Smooth muscle cell (in vitro differentiated cells): ENCODE measurements around the gene GGTLC1. TPM values are rescaled to one million over a fixed set of nuclear protein-coding genes. Genes with fewer than 3 reads are reported as not detected.
A peak's percentile ranks its signal among the peaks of the same experiment; 100 is the strongest.

ENCODE experiments used
- DNase-seq: peaks from one replicate; lab custom pipeline; 2025; ENCODE audit not compliant: unreplicated experiment; lab: John Stamatoyannopoulos, UW
- H2AFZ ChIP-seq: fragments of 200-600 bp; sonication (generic); 2 replicates; pipeline ENCODE4 v1.6.0; 2016; ENCODE audit warnings: antibody characterized with exemption, low read depth, mild to moderate bottlenecking
- H3F3A ChIP-seq: fragments of 200-600 bp; sonication (generic); 2 replicates; pipeline ENCODE4 v1.6.0; 2017; ENCODE audit warnings: antibody characterized with exemption, low read depth
- H3K27ac ChIP-seq: fragments of 200-600 bp; sonication (generic); 2 replicates; pipeline ENCODE4 v1.5.1; 2016; ENCODE audit warnings: low read depth, mild to moderate bottlenecking
- H3K27me3 ChIP-seq: fragments of 200-600 bp; sonication (generic); 2 replicates; pipeline ENCODE4 v1.6.1; 2016; ENCODE audit warnings: low read depth, mild to moderate bottlenecking
- H3K36me3 ChIP-seq: fragments of 200-600 bp; sonication (generic); 2 replicates; pipeline ENCODE4 v1.5.1; 2016; ENCODE audit warnings: low read depth
- H3K4me1 ChIP-seq: fragments of 200-600 bp; sonication (generic); 2 replicates; pipeline ENCODE4 v1.5.1; 2016; ENCODE audit warnings: low read depth
- H3K4me2 ChIP-seq: fragments of 200-600 bp; sonication (generic); 2 replicates; pipeline ENCODE4 v1.6.0; 2016; ENCODE audit warnings: mild to moderate bottlenecking
- H3K4me3 ChIP-seq: fragments of 200-600 bp; sonication (generic); 2 replicates; pipeline ENCODE4 v1.5.1; 2016; ENCODE audit warnings: mild to moderate bottlenecking
- H3K79me2 ChIP-seq: fragments of 200-600 bp; sonication (generic); 2 replicates; pipeline ENCODE4 v1.6.0; 2016; ENCODE audit warnings: low read depth, mild to moderate bottlenecking
- H3K9ac ChIP-seq: fragments of 200-600 bp; sonication (generic); 2 replicates; pipeline ENCODE4 v1.6.0; 2016; ENCODE audit warnings: low read depth
- H3K9me3 ChIP-seq: fragments of 200-600 bp; sonication (generic); replicated peaks from 2 replicates; pipeline ENCODE4 v1.5.1; 2016; ENCODE audit warnings: low read depth
- H4K20me1 ChIP-seq: fragments of 200-600 bp; sonication (generic); 2 replicates; pipeline ENCODE4 v1.6.0; 2016; ENCODE audit warnings: low read depth
- CTCF ChIP-seq: fragments of 200-600 bp; sonication (generic); IDR thresholded peaks from 2 replicates; pipeline ENCODE4 v1.5.1; 2017; ENCODE audit warnings: borderline replicate concordance, mild to moderate bottlenecking, antibody characterized with exemption; ENCODE audit not compliant: insufficient read depth, poor library complexity, severe bottlenecking
- WGBS: methylation state at CpG from one replicate; pipeline ENCODE4 v1.1.7; 2016; ENCODE audit warnings: low lambda C conversion rate; 5-methylcytosine and 5-hydroxymethylcytosine counted together
- polyA plus RNA-seq: library from polyadenylated mRNA; unstranded; fragments of >200 nt; fragmentation: Nextera tagmentation; extraction: Ambion mirVana; gene quantifications from 2 replicates; pipeline ENCODE4 v1.2.1, GENCODE V29; 2016
- total RNA-seq: library from RNA; depleted of rRNA; stranded (reverse); fragments of >200 nt; gene quantifications from 2 replicates; pipeline ENCODE4 v1.2.3, GENCODE V29; 2014

GGTLC1 gene
- total and polyA plus RNA-seq, 2 experiments from 2014 or later = not detected

- Histone ChIP-seq H4K20me1 (no peaks in the 10 kb centered on the region), H3K4me1 (no peaks in the 10 kb centered on the region), H3K4me2 (no peak overlapping the region), H3K27me3 (peaks cover 7% of the 10 kb centered on the region), H3K36me3 (no peaks in the 10 kb centered on the region), H3K27ac (no peak overlapping the region), H3K4me3 (no peak overlapping the region), H3K9me3 (no peaks in the 10 kb centered on the region), H3K79me2 (no peaks in the 10 kb centered on the region), H2AFZ (no peak overlapping the region), H3K9ac (no peak overlapping the region), H3F3A (no peaks in the 10 kb centered on the region)
- no peak for DNase-seq
- no peak for TF ChIP-seq CTCF
Observed at GRCh38 chr20:23939641-23940040, 48.9 kb downstream of the GGTLC1 start.

GRCh38 chr20:23939063-23939462 is 49.5 kb downstream of the GGTLC1 start:
- H3K27ac ChIP-seq = no peak overlapping the region
- H3F3A ChIP-seq = no peaks in the 10 kb centered on the region
- no peak for TF ChIP-seq CTCF
- H3K27me3 ChIP-seq = peaks cover 7% of the 10 kb centered on the region
- H4K20me1 ChIP-seq = no peaks in the 10 kb centered on the region
- WGBS = 75% methylated on average over 2 of the region's 2 CpGs
- no peak overlapping the region for H3K4me2 ChIP-seq
- DNase-seq = no peak
- no peak overlapping the region for H2AFZ ChIP-seq
- no peaks in the 10 kb centered on the region for H3K79me2 ChIP-seq
- no peak overlapping the region for H3K9ac ChIP-seq
- H3K36me3 ChIP-seq = no peaks in the 10 kb centered on the region
- H3K4me3 ChIP-seq = no peak overlapping the region
- no peaks in the 10 kb centered on the region for H3K4me1 ChIP-seq
- H3K9me3 ChIP-seq = no peaks in the 10 kb centered on the region

GRCh38 chr20:23938118-23938438 is 50.5 kb downstream of the GGTLC1 start:
- Histone ChIP-seq H3K27ac (no peak overlapping the region), H3K4me2 (no peak overlapping the region), H3K79me2 (no peaks in the 10 kb centered on the region), H3K4me1 (no peaks in the 10 kb centered on the region), H3K9ac (no peak overlapping the region), H3K9me3 (no peaks in the 10 kb centered on the region), H4K20me1 (no peaks in the 10 kb centered on the region), H3K4me3 (no peak overlapping the region), H3F3A (no peaks in the 10 kb centered on the region), H3K36me3 (no peaks in the 10 kb centered on the region), H2AFZ (no peak overlapping the region), H3K27me3 (peaks cover 7% of the 10 kb centered on the region)
- no peak for TF ChIP-seq CTCF
- 93% methylated on average over 2 of the region's 2 CpGs for WGBS
- no peak for DNase-seq

- no peaks in the 10 kb centered on the region for H3K4me1 ChIP-seq
- WGBS = 4% methylated on average over 3 of the region's 3 CpGs
Observed at GRCh38 chr20:23937303-23938117, 51.1 kb downstream of the GGTLC1 start.

More at GRCh38 chr20:23937303-23938117, 51.1 kb downstream of the GGTLC1 start:
- Histone ChIP-seq H4K20me1 (no peaks in the 10 kb centered on the region), H3K4me3 (no peak overlapping the region), H3K4me2 (no peak overlapping the region), H3K27ac (no peak overlapping the region), H3K36me3 (no peaks in the 10 kb centered on the region), H3K9ac (no peak overlapping the region), H3K9me3 (no peaks in the 10 kb centered on the region), H3K27me3 (peaks cover 7% of the 10 kb centered on the region), H3K79me2 (no peaks in the 10 kb centered on the region), H2AFZ (no peak overlapping the region), H3F3A (no peaks in the 10 kb centered on the region)
- DNase-seq = peak; percentile 9
- TF ChIP-seq CTCF = peak; percentile 85
